Naive thymus-derived CD8-positive, alpha-beta T cell (primary cell): Measurements from ENCODE around the gene UNC93B1. TPM values are rescaled to one million over a fixed set of nuclear protein-coding genes. Genes with fewer than 3 reads are reported as not detected.
A peak's percentile ranks its signal among the peaks of the same experiment; 100 is the strongest.

Source experiments
- ATAC-seq, 2 donors: fragments of 150-1000 bp; cut with Tn5 transposase in 1 of 2; sonication (Bioruptor Pico), chemical (Tn5 transposase) in 1 of 2; 1 replicate in 1 of 2; 2 replicates in 1 of 2; pipeline ENCODE4 v1.10.0; 2021; ENCODE audit warnings: mild to moderate bottlenecking in 2 of 2, moderate library complexity in 2 of 2
- POLR2A ChIA-PET: fragments of 350-600 bp; sonication (Branson Sonifier 250); formaldehyde crosslinking; loops from one replicate; lab custom pipeline; 2021; ENCODE audit warnings: antibody characterized with exemption; lab: Charles Lee
- DNase-seq, 10 donors: peaks; one replicate each; pipeline versions ENCODE4 v3.0.0 to v3.0.0-alpha.2; 2020 to 2022
- H3K27ac Mint-ChIP-seq, 10 donors: one replicate each; pipeline ENCODE4 v1.8.0; 2020 to 2022; ENCODE audit warnings: mild to moderate bottlenecking in 10 of 10, mixed read lengths in 10 of 10, moderate library complexity in 4 of 10, inconsistent platforms in 1 of 10
- H3K27me3 Mint-ChIP-seq, 5 donors: one replicate each; pipeline ENCODE4 v1.8.0; 2021 to 2022; ENCODE audit warnings: mixed read lengths in 5 of 5
- H3K36me3 Mint-ChIP-seq, 3 donors: one replicate each; pipeline ENCODE4 v1.8.0; 2020 to 2022; ENCODE audit warnings: mixed read lengths in 3 of 3, mild to moderate bottlenecking in 2 of 3, inconsistent platforms in 1 of 3
- H3K4me1 Mint-ChIP-seq, 4 donors: one replicate each; pipeline ENCODE4 v1.8.0; 2021 to 2022; ENCODE audit warnings: mixed read lengths in 4 of 4
- H3K4me3 Mint-ChIP-seq, 10 donors: one replicate each; pipeline ENCODE4 v1.8.0; 2020 to 2022; ENCODE audit warnings: mild to moderate bottlenecking in 10 of 10, mixed read lengths in 10 of 10, moderate library complexity in 6 of 10, inconsistent platforms in 1 of 10
- H3K9me3 Mint-ChIP-seq, 9 donors: one replicate each; pipeline ENCODE4 v1.8.0; 2020 to 2022; ENCODE audit warnings: mixed read lengths in 9 of 9, mild to moderate bottlenecking in 3 of 9, inconsistent platforms in 1 of 9, moderate library complexity in 1 of 9
- polyA plus RNA-seq, 3 donors: library from polyadenylated mRNA; unstranded; fragments of 300-500 nt; fragmentation: Illumina TruSeq; gene quantifications; one replicate each; pipeline ENCODE4 v1.2.3, GENCODE V29; 2021
- total RNA-seq, 8 experiments: library from RNA in 2 of 8; stranded (reverse) in 2 of 8; gene quantifications; one replicate each; pipeline ENCODE4 v1.2.3 and lab custom pipeline; 2021 to 2026

The UNC93B1 gene
- total and polyA plus RNA-seq, 5 experiments from 2014 or later, result 8.9 to 17.4 (median 11.0) TPM

DNA sequence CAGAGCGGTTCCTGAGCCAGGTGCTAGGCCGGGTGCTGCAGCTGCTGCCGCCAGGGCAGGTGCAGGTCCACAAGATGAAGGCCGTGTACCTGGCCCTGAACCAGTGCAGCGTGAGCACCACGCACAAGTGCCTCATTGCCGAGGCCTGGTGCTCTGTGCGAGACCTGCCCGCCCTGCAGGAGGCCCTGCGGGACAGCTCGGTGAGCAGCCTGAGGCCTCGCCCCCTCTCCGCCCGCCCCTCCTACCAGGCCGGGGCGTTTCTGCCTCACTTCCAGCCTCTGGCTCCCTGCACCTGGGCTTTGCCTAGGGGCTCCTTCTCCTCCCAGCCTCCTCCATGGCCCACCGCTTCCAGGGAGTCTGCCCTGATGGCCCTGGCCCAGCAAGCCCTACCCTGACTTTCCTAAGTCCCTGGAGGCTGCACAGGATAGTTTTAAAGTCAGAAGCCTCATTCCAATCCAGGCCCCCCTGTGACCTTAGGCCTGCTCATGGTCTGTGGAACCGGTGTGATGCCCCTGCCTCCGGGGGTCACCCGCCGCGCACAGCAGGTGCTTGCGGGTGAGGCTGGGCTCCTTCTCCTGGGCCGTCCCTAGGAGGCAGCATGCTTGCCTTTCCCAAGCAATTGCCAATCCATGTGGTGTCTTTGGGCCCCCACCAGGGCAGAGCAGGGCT is 40.4 kb upstream of the UNC93B1 start:
- H3K9me3 Mint-ChIP-seq, result no peaks in the 10 kb centered on the region
- ATAC-seq (no peak), DNase-seq (peak in 1 of 10 donors; percentile 52)
- POLR2A ChIA-PET, result no interaction called here
- H3K4me3 Mint-ChIP-seq, result no peak overlapping the region
- H3K27ac Mint-ChIP-seq, result peak overlapping the region in 1 of 10 donors; percentile 25
- H3K4me1 Mint-ChIP-seq, result peaks cover 9 to 22% (median 18%) of the 10 kb centered on the region in 4 donors
- peaks cover 0 to 23% (median 0%) of the 10 kb centered on the region in 3 donors for H3K36me3 Mint-ChIP-seq
- H3K27me3 Mint-ChIP-seq, result no peaks in the 10 kb centered on the region

DNA sequence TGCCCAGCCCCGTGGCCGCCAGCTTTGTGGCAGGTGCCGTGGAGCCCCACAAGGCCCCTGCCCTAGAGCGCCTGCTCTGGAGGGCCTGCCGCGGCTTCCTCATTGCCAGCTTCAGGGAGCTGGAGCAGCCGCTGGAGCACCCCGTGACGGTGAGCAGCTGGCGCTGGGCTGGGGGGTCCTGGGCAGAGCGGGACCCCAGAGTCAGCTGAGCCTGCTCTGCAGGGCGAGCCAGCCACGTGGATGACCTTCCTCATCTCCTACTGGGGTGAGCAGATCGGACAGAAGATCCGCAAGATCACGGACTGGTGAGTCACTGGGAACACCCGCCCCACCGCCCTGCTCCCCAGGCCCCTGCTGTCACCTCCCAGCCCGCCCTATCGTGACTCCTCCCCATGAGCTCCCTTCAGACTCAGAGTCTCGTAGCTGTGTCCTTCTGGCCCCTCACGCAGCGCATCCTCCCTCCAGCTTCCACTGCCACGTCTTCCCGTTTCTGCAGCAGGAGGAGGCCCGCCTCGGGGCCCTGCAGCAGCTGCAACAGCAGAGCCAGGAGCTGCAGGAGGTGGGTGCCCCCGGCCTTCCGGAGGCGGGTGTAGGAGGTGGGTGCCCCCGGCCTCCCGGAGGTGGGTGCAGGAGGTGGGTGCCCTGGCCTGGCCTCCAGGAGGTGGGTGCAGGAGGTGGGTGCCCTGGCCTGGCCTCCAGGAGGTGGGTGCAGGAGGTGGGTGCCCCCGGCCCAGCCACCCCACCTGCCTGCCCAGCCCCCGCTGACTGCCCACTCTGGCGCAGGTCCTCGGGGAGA is 39.6 kb upstream of the UNC93B1 start:
- peaks cover 0 to 17% (median 0%) of the 10 kb centered on the region in 3 donors for H3K36me3 Mint-ChIP-seq
- ATAC-seq (no peak), DNase-seq (peak in 1 of 10 donors; percentile 50)
- H3K27me3 Mint-ChIP-seq, result no peaks in the 10 kb centered on the region
- peaks cover 9 to 25% (median 19%) of the 10 kb centered on the region in 4 donors for H3K4me1 Mint-ChIP-seq
- H3K27ac Mint-ChIP-seq, result no peak overlapping the region
- H3K4me3 Mint-ChIP-seq, result no peak overlapping the region
- no peaks in the 10 kb centered on the region for H3K9me3 Mint-ChIP-seq
- POLR2A ChIA-PET, result no interaction called here

DNA sequence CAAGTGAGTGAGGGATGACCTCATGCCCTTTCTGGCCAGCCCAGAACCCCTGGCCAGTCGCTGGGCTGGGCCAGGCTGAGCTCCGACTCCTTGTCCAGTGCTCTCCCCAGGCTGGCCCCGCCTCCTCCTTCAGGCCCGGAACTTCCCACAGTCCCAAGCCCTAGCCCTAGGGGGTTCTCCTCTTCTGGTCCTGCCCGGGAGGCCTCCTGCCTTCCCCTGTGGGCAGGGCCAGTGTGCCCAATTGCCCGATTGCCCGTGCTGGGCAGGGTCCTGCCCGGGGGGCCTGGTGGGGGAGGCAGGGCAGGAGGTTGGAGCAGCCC is 39.1 kb upstream of the UNC93B1 start:
- no peaks in the 10 kb centered on the region for H3K9me3 Mint-ChIP-seq
- ATAC-seq (no peak), DNase-seq (peak in 1 of 10 donors; percentile 58)
- no peaks in the 10 kb centered on the region for H3K27me3 Mint-ChIP-seq
- no peak overlapping the region for H3K27ac Mint-ChIP-seq
- H3K4me1 Mint-ChIP-seq, result peaks cover 9 to 25% (median 19%) of the 10 kb centered on the region in 4 donors
- H3K36me3 Mint-ChIP-seq, result peaks cover 0 to 17% (median 0%) of the 10 kb centered on the region in 3 donors
- no peak overlapping the region for H3K4me3 Mint-ChIP-seq
- POLR2A ChIA-PET, result interaction anchor here (0.6 kb wide), 1 partner anchor 161 kb away, joined by 9 read pairs; no protein-coding TSS in a partner anchor

GRCh38 chr11:68042219-68043028 is 38.5 kb upstream of the UNC93B1 start:
- H3K9me3 Mint-ChIP-seq, result no peaks in the 10 kb centered on the region
- peaks cover 0 to 17% (median 0%) of the 10 kb centered on the region in 3 donors for H3K36me3 Mint-ChIP-seq
- no peak for ATAC-seq
- DNase-seq, result peak in 1 of 10 donors; percentile 35
- POLR2A ChIA-PET, result interaction anchor here (0.6 kb wide), 1 partner anchor 162 kb away, joined by 9 read pairs; no protein-coding TSS in a partner anchor
- peak overlapping the region in 3 of 10 donors; percentile 18 to 49 (median 25) for H3K27ac Mint-ChIP-seq
- H3K4me3 Mint-ChIP-seq, result peak overlapping the region in 2 of 10 donors; percentile 10 to 14
- no peaks in the 10 kb centered on the region for H3K27me3 Mint-ChIP-seq
- H3K4me1 Mint-ChIP-seq, result peaks cover 9 to 29% (median 24%) of the 10 kb centered on the region in 4 donors

- peaks cover 0 to 17% (median 0%) of the 10 kb centered on the region in 3 donors for H3K36me3 Mint-ChIP-seq
- H3K27me3 Mint-ChIP-seq, result no peaks in the 10 kb centered on the region
Observed at GRCh38 chr11:68041617-68042218, 37.8 kb upstream of the UNC93B1 start.

DNA sequence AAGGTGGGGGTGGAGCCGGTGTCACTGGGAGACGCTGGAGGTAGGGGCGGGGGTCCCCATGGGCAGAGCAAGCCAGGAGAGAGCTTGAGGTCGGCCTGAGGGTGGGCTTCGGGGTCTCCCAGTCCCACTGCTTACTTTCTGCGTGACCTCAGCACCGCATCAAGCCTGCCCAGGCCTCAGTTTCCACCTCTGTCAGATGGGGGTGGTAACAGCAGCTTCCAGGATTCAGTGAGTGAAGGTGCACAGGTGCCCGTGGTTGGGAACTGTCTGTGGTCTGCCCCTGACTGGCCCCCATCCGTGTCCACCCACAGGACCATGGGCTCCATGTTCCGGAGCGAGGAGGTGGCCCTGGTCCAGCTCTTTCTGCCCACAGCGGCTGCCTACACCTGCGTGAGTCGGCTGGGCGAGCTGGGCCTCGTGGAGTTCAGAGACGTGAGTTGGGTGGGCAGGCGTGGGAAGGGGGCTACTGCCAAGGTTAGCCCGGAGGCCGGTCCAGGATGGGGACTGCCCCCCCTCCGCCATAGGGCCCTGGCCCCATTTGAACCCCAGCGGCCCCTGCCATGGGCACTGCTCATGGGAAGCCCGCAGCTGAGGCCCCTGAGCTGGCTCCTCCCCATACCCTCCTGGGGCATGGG is 37.2 kb upstream of the UNC93B1 start:
- POLR2A ChIA-PET, result interaction anchor here (2.1 to 3.5 kb wide), 2 partner anchors 10 to 14 kb away, joined by 7 to 23 read pairs; partner anchors contain the start of gene NDUFS8
- Mint-ChIP-seq H3K4me1 (peaks cover 15 to 39% (median 35%) of the 10 kb centered on the region in 4 donors), H3K4me3 (peak overlapping the region in 9 of 10 donors; percentile 80 to 96 (median 90)), H3K27ac (peak overlapping the region; percentile 92 to 97 (median 94)), H3K27me3 (no peaks in the 10 kb centered on the region), H3K36me3 (peaks cover 0 to 11% (median 0%) of the 10 kb centered on the region in 3 donors), H3K9me3 (no peaks in the 10 kb centered on the region)
- ATAC-seq (no peak), DNase-seq (peak in 1 of 10 donors; percentile 63)

More at GRCh38 chr11:68041617-68042218, 37.8 kb upstream of the UNC93B1 start:
- Mint-ChIP-seq H3K27ac (peak overlapping the region in 8 of 10 donors; percentile 36 to 94 (median 90)), H3K4me3 (peak overlapping the region in 8 of 10 donors; percentile 4 to 78 (median 52)), H3K4me1 (peaks cover 14 to 37% (median 31%) of the 10 kb centered on the region in 4 donors), H3K9me3 (no peaks in the 10 kb centered on the region)
- POLR2A ChIA-PET, result interaction anchor here (3.5 kb wide), 1 partner anchor 11 kb away, joined by 23 read pairs; the partner anchor contains the start of gene NDUFS8
- no peak for ATAC-seq
- DNase-seq, result peak in 1 of 10 donors; percentile 57

GRCh38 chr11:68040101-68040956 is 36.4 kb upstream of the UNC93B1 start:
- peak overlapping the region; percentile 80 to 96 (median 90) for H3K4me3 Mint-ChIP-seq
- peak; percentile 52 to 61 for ATAC-seq
- no peaks in the 10 kb centered on the region for H3K27me3 Mint-ChIP-seq
- H3K36me3 Mint-ChIP-seq, result peaks cover 0 to 9% (median 0%) of the 10 kb centered on the region in 3 donors
- DNase-seq, result peak in 9 of 10 donors; percentile 22 to 69 (median 43)
- no peaks in the 10 kb centered on the region for H3K9me3 Mint-ChIP-seq
- peak overlapping the region; percentile 91 to 97 (median 94) for H3K27ac Mint-ChIP-seq
- POLR2A ChIA-PET, result interaction anchor here (0.6 to 3.5 kb wide), 4 partner anchors 8 to 80 kb away, joined by 3 to 23 read pairs (median 6); partner anchors contain the start of gene NDUFS8
- peaks cover 15 to 39% (median 38%) of the 10 kb centered on the region in 4 donors for H3K4me1 Mint-ChIP-seq

DNA sequence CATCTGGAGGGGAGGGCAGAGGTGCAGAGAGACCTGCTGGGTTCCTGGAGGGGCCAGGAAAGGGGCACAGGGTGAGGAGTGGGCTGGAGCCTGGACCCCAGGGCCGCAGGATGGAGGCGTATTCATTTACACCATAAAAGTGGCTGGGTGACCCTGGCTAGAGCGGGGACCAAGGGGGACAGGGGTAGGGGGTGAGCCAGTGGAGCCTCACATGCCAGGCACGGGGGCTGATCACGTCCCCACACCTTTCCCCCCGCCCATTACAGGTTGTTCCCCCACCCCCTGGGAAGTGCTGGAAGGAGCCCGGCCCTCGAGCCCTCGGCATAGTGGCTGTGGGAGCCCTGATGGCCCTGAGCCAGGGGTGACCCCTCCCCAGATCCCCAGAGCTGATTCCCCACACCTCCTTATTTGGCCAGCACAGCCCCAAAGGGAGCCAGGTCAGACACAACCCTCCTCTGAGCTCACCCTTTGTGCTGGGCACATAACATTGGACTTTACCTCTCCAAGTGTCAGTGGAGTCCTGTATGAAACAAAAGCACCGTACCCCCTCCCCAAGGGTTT is 35.7 kb upstream of the UNC93B1 start:
- no peaks in the 10 kb centered on the region for H3K9me3 Mint-ChIP-seq
- POLR2A ChIA-PET, result interaction anchor here (0.6 to 3.5 kb wide), 7 partner anchors 7 to 172 kb away, joined by 3 to 23 read pairs (median 4); partner anchors contain the start of gene NDUFS8
- peak overlapping the region; percentile 80 to 96 (median 90) for H3K4me3 Mint-ChIP-seq
- no peaks in the 10 kb centered on the region for H3K27me3 Mint-ChIP-seq
- H3K4me1 Mint-ChIP-seq, result peaks cover 15 to 40% (median 38%) of the 10 kb centered on the region in 4 donors
- DNase-seq (peak in 1 of 10 donors; percentile 61), ATAC-seq (peak in 1 of 2 donors; percentile 4)
- peak overlapping the region; percentile 91 to 97 (median 94) for H3K27ac Mint-ChIP-seq
- H3K36me3 Mint-ChIP-seq, result peaks cover 0 to 7% (median 0%) of the 10 kb centered on the region in 3 donors

DNA sequence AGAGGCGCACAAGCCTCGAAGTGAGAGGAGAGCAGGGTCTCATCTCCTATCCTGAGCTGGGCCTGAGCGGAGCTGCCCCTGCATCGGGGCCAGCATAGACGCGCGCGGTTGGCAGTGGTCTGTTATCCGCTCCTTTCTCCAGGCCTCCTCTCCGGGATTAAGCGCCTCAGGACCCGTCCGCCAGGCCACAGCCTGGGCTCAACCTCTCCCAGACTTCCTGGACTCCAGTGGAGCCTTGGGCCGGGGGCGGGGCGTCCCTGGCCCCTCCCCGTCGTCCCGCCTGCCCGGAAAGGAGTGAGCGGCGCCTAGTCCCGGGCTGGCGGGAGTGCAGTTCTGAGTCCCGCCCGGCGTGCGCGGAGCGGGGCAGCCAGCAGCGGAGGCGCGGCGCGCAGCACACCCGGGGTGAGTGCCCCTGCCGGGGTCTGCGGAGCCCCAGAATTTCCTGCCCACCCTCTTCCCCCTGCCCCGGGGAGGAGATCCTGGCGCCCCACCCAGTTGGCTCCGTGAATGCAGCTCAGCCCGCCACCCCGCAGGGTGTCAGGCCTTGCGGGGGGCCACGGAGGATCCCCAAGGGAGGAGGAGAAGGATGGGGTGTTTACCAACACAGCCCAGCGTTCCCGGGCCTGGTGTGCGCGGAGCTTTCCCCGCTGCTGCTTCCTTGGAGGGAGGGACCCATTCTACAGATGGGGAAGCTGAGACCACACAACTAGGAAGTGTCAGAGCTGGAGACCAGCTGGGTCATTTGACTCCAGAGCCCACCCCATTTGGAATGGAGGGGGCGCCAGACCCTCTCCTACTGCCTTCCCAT is 35.0 kb upstream of the UNC93B1 start, which contains the start of gene TCIRG1:
TSS of gene TCIRG1 (plus strand) at position 308 of the 808 bp plus-strand sequence. CDS start 2,247 bp downstream, outside the sequence.
- peak within 1 kb of the TSS; percentile 91 to 97 (median 94) for H3K27ac Mint-ChIP-seq
- H3K27me3 Mint-ChIP-seq, result no peaks in the 10 kb centered on the region
- peak within 1 kb of the TSS; percentile 80 to 96 (median 90) for H3K4me3 Mint-ChIP-seq
- peaks cover 0 to 12% (median 0%) of the 10 kb centered on the region in 3 donors for H3K36me3 Mint-ChIP-seq
- ATAC-seq, result peak; percentile 59 to 72
- H3K9me3 Mint-ChIP-seq, result no peaks in the 10 kb centered on the region
- H3K4me1 Mint-ChIP-seq, result peaks cover 15 to 40% (median 38%) of the 10 kb centered on the region in 4 donors
- POLR2A ChIA-PET, result interaction anchor here (1.1 to 3.5 kb wide), 6 partner anchors 8 to 172 kb away, joined by 3 to 23 read pairs (median 6); partner anchors contain the start of gene NDUFS8
- peak in 8 of 10 donors; percentile 30 to 58 (median 44) for DNase-seq
